ENCODE data around the gene TMEM238. TPM values are rescaled to one million over a fixed set of nuclear protein-coding genes. Genes with fewer than 3 reads are reported as not detected.

TMEM238 gene
- polyA plus RNA-seq, 1 donor from 2014 or later, result not detected

- Histone ChIP-seq H3K27ac (ENCODE audit: low read length) (no peak overlapping the region), H3F3A (ENCODE audit: insufficient read depth, low read length, poor library complexity, severe bottlenecking) (no peaks in the 10 kb centered on the region), H4K20me1 (ENCODE audit: insufficient read depth) (no peaks in the 10 kb centered on the region), H3K9ac (ENCODE audit: low read length) (peak overlapping the region; percentile 41), H3K4me2 (ENCODE audit: low read length) (peak overlapping the region; percentile 81), H3K36me3 (ENCODE audit: insufficient read depth, low read length) (no peaks in the 10 kb centered on the region), H3K4me3 (ENCODE audit: low read length) (peak overlapping the region; percentile 71), H3K9me3 (ENCODE audit: low read length) (no peaks in the 10 kb centered on the region), H3K27me3 (ENCODE audit: insufficient read depth, low read depth, low read length) (peaks cover 54% of the 10 kb centered on the region), H2AFZ (ENCODE audit: low read depth, low read length) (no peak overlapping the region), H3K79me2 (replicated peaks; ENCODE audit: insufficient read depth, low read length) (no peaks in the 10 kb centered on the region), H3K9me2 (ENCODE audit: insufficient read depth, low read length) (no peaks in the 10 kb centered on the region)
- no peak for TF ChIP-seq TAF1 (IDR thresholded peaks at IDR 0.05; ENCODE audit: low read depth)
- TF ChIP-seq SMC3 (conservative IDR thresholded peaks at IDR 0.05; ENCODE audit: poor library complexity), result no peak
- no peak for TF ChIP-seq MXI1 (conservative IDR thresholded peaks at IDR 0.05; ENCODE audit: poor library complexity, severe bottlenecking)
- no peak for TF ChIP-seq RAD21 (conservative IDR thresholded peaks at IDR 0.05)
- TF ChIP-seq REST (IDR thresholded peaks at IDR 0.05; ENCODE audit: borderline replicate concordance), result no peak
- TF ChIP-seq CTCF (IDR thresholded peaks at IDR 0.05; ENCODE audit: poor library complexity, severe bottlenecking), result peak; percentile 14
- no peak for TF ChIP-seq EP300 (conservative IDR thresholded peaks at IDR 0.05; ENCODE audit: poor library complexity, severe bottlenecking)
- peak; percentile 4 for TF ChIP-seq POLR2AphosphoS5 (IDR thresholded peaks at IDR 0.05)
- no peak for TF ChIP-seq EZH2 (IDR thresholded peaks at IDR 0.05; ENCODE audit: borderline replicate concordance, insufficient read depth, low read length, poor library complexity, severe bottlenecking)
Observed at GRCh38 chr19:55353356-55353802, 30.7 kb downstream of the TMEM238 start.

GRCh38 chr19:55352549-55353145 is 31.4 kb downstream of the TMEM238 start:
- TF ChIP-seq EZH2 (IDR thresholded peaks at IDR 0.05; ENCODE audit: borderline replicate concordance, insufficient read depth, low read length, poor library complexity, severe bottlenecking) (no peak), RAD21 (conservative IDR thresholded peaks at IDR 0.05) (no peak), CTCF (IDR thresholded peaks at IDR 0.05; ENCODE audit: poor library complexity, severe bottlenecking) (no peak), TAF1 (IDR thresholded peaks at IDR 0.05; ENCODE audit: low read depth) (no peak), SMC3 (conservative IDR thresholded peaks at IDR 0.05; ENCODE audit: poor library complexity) (no peak), EP300 (conservative IDR thresholded peaks at IDR 0.05; ENCODE audit: poor library complexity, severe bottlenecking) (no peak), POLR2AphosphoS5 (IDR thresholded peaks at IDR 0.05) (no peak), MXI1 (conservative IDR thresholded peaks at IDR 0.05; ENCODE audit: poor library complexity, severe bottlenecking) (no peak), REST (IDR thresholded peaks at IDR 0.05; ENCODE audit: borderline replicate concordance) (no peak)
- no peak overlapping the region for H3K4me2 ChIP-seq (ENCODE audit: low read length)
- H3K36me3 ChIP-seq (ENCODE audit: insufficient read depth, low read length), result no peaks in the 10 kb centered on the region
- peaks cover 54% of the 10 kb centered on the region for H3K27me3 ChIP-seq (ENCODE audit: insufficient read depth, low read depth, low read length)
- H3K9ac ChIP-seq (ENCODE audit: low read length), result no peak overlapping the region
- H3F3A ChIP-seq (ENCODE audit: insufficient read depth, low read length, poor library complexity, severe bottlenecking), result no peaks in the 10 kb centered on the region
- H3K27ac ChIP-seq (ENCODE audit: low read length), result no peak overlapping the region
- no peaks in the 10 kb centered on the region for H4K20me1 ChIP-seq (ENCODE audit: insufficient read depth)
- H2AFZ ChIP-seq (ENCODE audit: low read depth, low read length), result no peak overlapping the region
- no peaks in the 10 kb centered on the region for H3K9me2 ChIP-seq (ENCODE audit: insufficient read depth, low read length)
- H3K79me2 ChIP-seq (replicated peaks; ENCODE audit: insufficient read depth, low read length), result no peaks in the 10 kb centered on the region
- no peaks in the 10 kb centered on the region for H3K9me3 ChIP-seq (ENCODE audit: low read length)
- peak overlapping the region; percentile 71 for H3K4me3 ChIP-seq (ENCODE audit: low read length)

Data from neural cell (in vitro differentiated cells).